ACHN (cell line): Measurements from ENCODE around the gene NMNAT1.
A peak's percentile ranks its signal among the peaks of the same experiment; 100 is the strongest.
"Not testable (repeated sequence)": the region's sequence is repeated elsewhere in the genome, so short reads cannot be mapped to it uniquely, and the experiment has no call there.

ENCODE experiments used
- DNase-seq: peaks from one replicate; pipeline ENCODE4 v3.0.0-alpha.2; 2015
- in situ Hi-C: cut with HindIII; loops from 2 replicates; pipeline ENCODE4 v1.10.0; 2017; ENCODE audit warnings: low sequenced_read_pairs, low pct_ligation_motif_present, low pct_unique_long_range_greater_than_20kb

The NMNAT1 gene

GRCh38 chr1:9996624-9997582 lies 53.6 kb downstream of the NMNAT1 start, which contains the start of gene RBP7:
Gene RBP7 (plus strand): TSS chr1:9997228. CDS start chr1:9997259, 31 bp downstream.
- DNase-seq = peak; percentile 8
- in situ Hi-C loops = no loop called here

GRCh38 chr1:10001016-10001665 lies 57.9 kb downstream of the NMNAT1 start:
- in situ Hi-C loops = no loop called here
- DNase-seq = no peak

GRCh38 chr1:10005248-10005647 lies 62.0 kb downstream of the NMNAT1 start:
- DNase-seq, in situ Hi-C loops: not testable (repeated sequence)

- DNase-seq = no peak
- in situ Hi-C loops = no loop called here
Measured at GRCh38 chr1:10007169-10007568, 63.9 kb downstream of the NMNAT1 start.

- no peak for DNase-seq
Measured at GRCh38 chr1:10014016-10014415, 70.7 kb downstream of the NMNAT1 start.

GRCh38 chr1:10019561-10019960 lies 76.3 kb downstream of the NMNAT1 start:
- no peak for DNase-seq
- in situ Hi-C loops = no loop called here

More at GRCh38 chr1:10014016-10014415, 70.7 kb downstream of the NMNAT1 start:
- in situ Hi-C loops = no loop called here

- in situ Hi-C loops = no loop called here
- DNase-seq = no peak
Measured at GRCh38 chr1:10020086-10020485, 76.8 kb downstream of the NMNAT1 start.

- in situ Hi-C loops, DNase-seq: not testable (repeated sequence)
Measured at GRCh38 chr1:10020678-10021077, 77.4 kb downstream of the NMNAT1 start.

- in situ Hi-C loops, DNase-seq: not testable (repeated sequence)
Measured at GRCh38 chr1:10021992-10022391, 78.7 kb downstream of the NMNAT1 start.

- DNase-seq = no peak
- in situ Hi-C loops = no loop called here
Measured at GRCh38 chr1:10022656-10023055, 79.4 kb downstream of the NMNAT1 start.

GRCh38 chr1:10025354-10025753 lies 82.1 kb downstream of the NMNAT1 start:
- DNase-seq = no peak
- in situ Hi-C loops = no loop called here

GRCh38 chr1:10027027-10027426 lies 83.8 kb downstream of the NMNAT1 start:
- in situ Hi-C loops = no loop called here
- DNase-seq = no peak

- DNase-seq, in situ Hi-C loops: not testable (repeated sequence)
Measured at GRCh38 chr1:10028956-10029500, 85.8 kb downstream of the NMNAT1 start.

GRCh38 chr1:10031461-10031860 lies 88.2 kb downstream of the NMNAT1 start:
- DNase-seq = peak; percentile 78
- in situ Hi-C loops = no loop called here

GRCh38 chr1:10032590-10033358 lies 89.5 kb downstream of the NMNAT1 start, which contains the start of gene UBE4B:
Gene UBE4B (plus strand): TSS chr1:10032958. CDS start chr1:10033671, 713 bp downstream.
- peak; percentile 95 for DNase-seq
- in situ Hi-C loops = no loop called here

- in situ Hi-C loops = no loop called here
- DNase-seq = peak; percentile 56
Measured at GRCh38 chr1:10033359-10033845, 90.1 kb downstream of the NMNAT1 start.
